ENCODE data around the gene FAM193A. TPM values are rescaled to one million over a fixed set of nuclear protein-coding genes. Genes with fewer than 3 reads are reported as not detected.

The FAM193A gene
- total RNA-seq, 6 experiments from 2014 or later, result 20.4 to 22.3 (median 20.8) TPM

DNA sequence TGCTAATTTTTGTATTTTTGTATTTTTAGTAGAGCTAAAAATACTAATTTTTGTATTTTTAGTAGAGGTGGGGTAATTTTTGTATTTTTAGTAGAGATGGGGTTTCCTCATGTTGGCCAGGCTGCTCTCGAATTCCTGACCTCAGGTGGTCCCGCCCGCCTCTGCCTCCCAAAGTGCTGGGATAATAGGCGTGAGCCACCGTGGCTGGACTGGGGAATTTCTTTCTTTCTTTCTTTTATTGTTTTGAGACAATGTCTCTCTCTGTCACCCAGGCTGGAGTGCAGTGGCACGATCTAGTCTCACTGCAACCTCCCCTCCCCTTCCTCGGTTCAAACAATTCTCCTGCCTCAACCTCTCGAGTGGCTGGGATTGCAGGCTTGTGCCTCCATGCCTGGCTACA is 83.0 kb downstream of the FAM193A start:
- H3K4me1 Mint-ChIP-seq (ENCODE audit: low read depth), result peaks cover 19% of the 10 kb centered on the region
- TF ChIP-seq, protein P1, sequence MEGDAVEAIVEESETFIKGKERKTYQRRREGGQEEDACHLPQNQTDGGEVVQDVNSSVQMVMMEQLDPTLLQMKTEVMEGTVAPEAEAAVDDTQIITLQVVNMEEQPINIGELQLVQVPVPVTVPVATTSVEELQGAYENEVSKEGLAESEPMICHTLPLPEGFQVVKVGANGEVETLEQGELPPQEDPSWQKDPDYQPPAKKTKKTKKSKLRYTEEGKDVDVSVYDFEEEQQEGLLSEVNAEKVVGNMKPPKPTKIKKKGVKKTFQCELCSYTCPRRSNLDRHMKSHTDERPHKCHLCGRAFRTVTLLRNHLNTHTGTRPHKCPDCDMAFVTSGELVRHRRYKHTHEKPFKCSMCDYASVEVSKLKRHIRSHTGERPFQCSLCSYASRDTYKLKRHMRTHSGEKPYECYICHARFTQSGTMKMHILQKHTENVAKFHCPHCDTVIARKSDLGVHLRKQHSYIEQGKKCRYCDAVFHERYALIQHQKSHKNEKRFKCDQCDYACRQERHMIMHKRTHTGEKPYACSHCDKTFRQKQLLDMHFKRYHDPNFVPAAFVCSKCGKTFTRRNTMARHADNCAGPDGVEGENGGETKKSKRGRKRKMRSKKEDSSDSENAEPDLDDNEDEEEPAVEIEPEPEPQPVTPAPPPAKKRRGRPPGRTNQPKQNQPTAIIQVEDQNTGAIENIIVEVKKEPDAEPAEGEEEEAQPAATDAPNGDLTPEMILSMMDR (IDR thresholded peaks at IDR 0.05), result no peak
- no peak overlapping the region for H3K4me3 Mint-ChIP-seq
- H3K36me3 Mint-ChIP-seq (ENCODE audit: low read depth), result peaks cover 4% of the 10 kb centered on the region
- H3K9me3 Mint-ChIP-seq, result no peaks in the 10 kb centered on the region
- DNase-seq, result no peak
- H3K27ac Mint-ChIP-seq, result no peak overlapping the region
- H3K27me3 Mint-ChIP-seq (ENCODE audit: insufficient read depth), result peaks cover 4% of the 10 kb centered on the region; the same call in 1 of the 2 replicates

GRCh38 chr4:2621419-2621818 is 85.0 kb downstream of the FAM193A start:
- no peak for DNase-seq
- H3K27me3 Mint-ChIP-seq (ENCODE audit: insufficient read depth), result peaks cover 4% of the 10 kb centered on the region; the same call in 1 of the 2 replicates
- peak overlapping the region; percentile 5; the same call in 1 of the 2 replicates for H3K27ac Mint-ChIP-seq
- H3K9me3 Mint-ChIP-seq, result no peaks in the 10 kb centered on the region
- TF ChIP-seq, protein P1 (IDR thresholded peaks at IDR 0.05), result no peak
- H3K4me3 Mint-ChIP-seq, result no peak overlapping the region
- H3K36me3 Mint-ChIP-seq (ENCODE audit: low read depth), result peaks cover 10% of the 10 kb centered on the region
- H3K4me1 Mint-ChIP-seq (ENCODE audit: low read depth), result peaks cover 11% of the 10 kb centered on the region

DNA sequence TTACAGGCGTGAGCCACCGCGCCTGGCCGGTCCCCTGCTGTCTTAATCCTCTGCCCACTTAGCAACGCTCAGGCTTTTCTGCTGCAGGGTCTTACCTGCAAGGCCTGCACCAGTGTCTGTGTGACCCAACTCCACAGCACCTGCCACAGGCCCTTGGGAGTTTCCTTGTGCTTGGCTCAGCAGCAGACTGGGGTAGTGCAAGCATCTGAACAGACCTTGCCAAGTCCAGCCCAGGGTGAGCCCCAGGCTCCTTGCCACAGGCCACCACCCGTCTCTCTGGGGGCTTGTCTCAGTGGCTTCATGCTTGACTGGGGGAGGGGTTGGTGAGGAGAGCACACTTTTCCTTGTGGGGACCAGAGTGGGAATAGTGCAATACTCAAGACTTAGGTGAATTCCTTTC is 87.0 kb downstream of the FAM193A start:
- Mint-ChIP-seq H3K27ac (no peak overlapping the region), H3K27me3 (ENCODE audit: insufficient read depth) (peaks cover 4% of the 10 kb centered on the region; the same call in 1 of the 2 replicates), H3K4me3 (no peak overlapping the region), H3K9me3 (no peaks in the 10 kb centered on the region), H3K36me3 (ENCODE audit: low read depth) (peaks cover 16% of the 10 kb centered on the region), H3K4me1 (ENCODE audit: low read depth) (peaks cover 6% of the 10 kb centered on the region)
- no peak for DNase-seq
- TF ChIP-seq, protein P1 (IDR thresholded peaks at IDR 0.05), result no peak

DNA sequence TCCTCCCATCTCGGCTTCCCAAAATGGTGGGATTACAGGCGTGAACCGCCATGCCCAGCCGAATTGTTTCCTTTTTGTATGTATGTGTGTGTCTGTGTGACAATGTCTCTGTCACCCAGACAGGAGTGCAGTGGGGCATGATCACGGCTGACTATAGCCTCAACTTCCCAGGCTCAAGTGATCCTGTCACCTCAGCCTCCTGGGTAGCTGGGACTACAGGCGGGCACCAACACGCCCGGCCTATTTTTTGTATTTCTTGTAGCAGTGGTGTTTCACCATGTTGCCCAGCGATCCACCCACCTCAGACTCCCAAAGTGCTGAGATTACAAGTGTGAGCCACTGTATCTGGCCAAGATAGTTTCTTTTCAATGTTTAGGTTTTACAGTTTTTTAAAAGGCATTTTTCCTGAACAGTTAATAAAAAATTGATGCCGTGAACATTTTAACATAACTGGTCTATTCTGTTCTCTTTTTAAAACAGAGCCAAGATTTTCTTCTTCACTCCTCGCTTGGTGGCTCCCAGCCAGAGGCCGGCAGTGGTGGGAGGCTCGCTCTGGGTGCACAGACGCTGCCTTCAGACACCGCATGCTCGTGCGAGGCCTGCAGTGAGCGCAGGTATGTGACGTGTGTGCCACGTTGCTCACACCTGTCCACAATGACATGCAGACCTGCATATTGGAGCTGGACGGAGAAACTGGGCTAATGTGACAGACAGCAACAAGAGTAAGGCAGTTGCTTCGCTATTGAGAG is 88.5 kb downstream of the FAM193A start:
- H3K4me3 Mint-ChIP-seq, result no peak overlapping the region
- no peaks in the 10 kb centered on the region; the same call in 1 of the 2 replicates for H3K4me1 Mint-ChIP-seq (ENCODE audit: low read depth)
- no peak for DNase-seq
- no peaks in the 10 kb centered on the region for H3K9me3 Mint-ChIP-seq
- H3K36me3 Mint-ChIP-seq (ENCODE audit: low read depth), result peaks cover 11% of the 10 kb centered on the region; the same call in 1 of the 2 replicates
- H3K27ac Mint-ChIP-seq, result peak overlapping the region; percentile 23; the same call in 1 of the 2 replicates
- TF ChIP-seq, protein P1 (IDR thresholded peaks at IDR 0.05), result no peak
- H3K27me3 Mint-ChIP-seq (ENCODE audit: insufficient read depth), result peaks cover 4% of the 10 kb centered on the region; the same call in 1 of the 2 replicates

- no peaks in the 10 kb centered on the region for H3K4me1 Mint-ChIP-seq (ENCODE audit: low read depth)
- TF ChIP-seq, protein P1 (IDR thresholded peaks at IDR 0.05), result no peak
- DNase-seq, result no peak
- no peaks in the 10 kb centered on the region for H3K9me3 Mint-ChIP-seq
- H3K36me3 Mint-ChIP-seq (ENCODE audit: low read depth), result peaks cover 11% of the 10 kb centered on the region; the same call in 1 of the 2 replicates
- no peak overlapping the region for H3K4me3 Mint-ChIP-seq
- H3K27ac Mint-ChIP-seq, result no peak overlapping the region
- peaks cover 3% of the 10 kb centered on the region; the same call in 1 of the 2 replicates for H3K27me3 Mint-ChIP-seq (ENCODE audit: insufficient read depth)
These were observed 89.8 kb downstream of the FAM193A start for GRCh38 chr4:2626231-2626630.
